GM21367 (cell line): ENCODE measurements around the gene FAM174C.
"Not testable (repeated sequence)": the region's sequence is repeated elsewhere in the genome, so short reads cannot be mapped to it uniquely, and the experiment has no call there.

ENCODE experiments used
- ATAC-seq: cut with Tn5 transposase; IDR thresholded peaks from one replicate; pipeline ENCODE4 v1.9.1; 2021; ENCODE audit not compliant: unreplicated experiment

The FAM174C gene

GRCh38 chr19:1317274-1318003 lies 42.1 kb downstream of the FAM174C start:
- ATAC-seq, result no peak

DNA sequence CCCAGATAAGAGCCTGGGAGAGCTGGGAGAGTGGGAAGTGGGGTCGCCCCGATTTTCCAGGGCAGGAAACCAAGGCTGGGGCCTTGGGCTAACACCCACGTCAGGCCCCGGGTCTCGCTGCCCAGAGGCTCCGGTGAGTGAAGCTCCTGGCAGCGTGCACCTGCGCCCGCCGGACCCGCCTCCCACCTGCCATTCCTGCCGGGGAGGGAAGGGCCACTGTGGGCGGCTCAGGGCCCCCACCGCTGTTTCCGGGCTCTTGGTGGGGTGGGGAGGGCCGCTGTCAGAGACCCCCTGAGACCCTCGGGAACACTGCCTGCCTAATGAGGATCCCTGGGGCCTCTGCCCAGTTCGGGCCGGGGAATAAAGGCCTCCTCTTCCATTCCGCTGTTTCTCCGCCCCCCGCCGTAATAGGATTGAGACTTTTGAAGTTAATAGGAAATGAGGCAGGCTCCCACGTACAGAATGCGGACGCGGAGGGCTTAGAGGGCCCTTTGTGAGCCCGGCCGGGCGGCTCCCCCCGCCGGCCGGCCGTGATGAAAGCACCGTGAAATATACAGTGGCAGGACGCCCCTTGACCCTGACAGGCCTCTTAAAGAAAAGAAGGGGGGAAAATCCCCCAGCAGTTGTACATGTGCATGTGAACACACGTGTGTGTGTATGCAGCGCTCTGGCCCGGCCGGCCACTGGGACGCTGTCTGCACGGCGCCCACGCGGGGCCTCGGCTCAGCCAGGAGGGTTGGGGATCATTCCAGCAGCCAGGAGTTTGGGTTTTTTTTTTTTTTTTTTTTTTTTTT lies 43.5 kb downstream of the FAM174C start:
- no peak for ATAC-seq

DNA sequence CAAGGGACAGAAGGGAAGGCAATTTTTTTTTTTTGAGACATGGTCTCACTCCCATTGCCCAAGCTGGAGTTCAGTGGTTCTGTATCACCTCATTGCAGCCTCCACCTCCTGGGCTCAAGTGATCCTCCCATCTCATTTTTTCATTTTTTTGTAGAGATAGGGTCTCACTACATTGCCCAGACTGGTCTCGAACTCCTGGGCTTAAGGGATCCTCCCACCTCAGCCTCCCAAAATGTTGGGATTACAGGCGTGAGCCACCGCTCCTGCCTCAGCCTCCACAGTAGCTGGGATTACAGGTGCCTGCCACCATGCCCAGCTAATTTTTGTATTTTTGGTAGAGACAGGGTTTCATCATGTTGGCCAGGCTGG lies 44.9 kb downstream of the FAM174C start:
- not testable (repeated sequence) for ATAC-seq

- ATAC-seq, result no peak
These were observed 46.2 kb downstream of the FAM174C start for GRCh38 chr19:1321539-1321938.

DNA sequence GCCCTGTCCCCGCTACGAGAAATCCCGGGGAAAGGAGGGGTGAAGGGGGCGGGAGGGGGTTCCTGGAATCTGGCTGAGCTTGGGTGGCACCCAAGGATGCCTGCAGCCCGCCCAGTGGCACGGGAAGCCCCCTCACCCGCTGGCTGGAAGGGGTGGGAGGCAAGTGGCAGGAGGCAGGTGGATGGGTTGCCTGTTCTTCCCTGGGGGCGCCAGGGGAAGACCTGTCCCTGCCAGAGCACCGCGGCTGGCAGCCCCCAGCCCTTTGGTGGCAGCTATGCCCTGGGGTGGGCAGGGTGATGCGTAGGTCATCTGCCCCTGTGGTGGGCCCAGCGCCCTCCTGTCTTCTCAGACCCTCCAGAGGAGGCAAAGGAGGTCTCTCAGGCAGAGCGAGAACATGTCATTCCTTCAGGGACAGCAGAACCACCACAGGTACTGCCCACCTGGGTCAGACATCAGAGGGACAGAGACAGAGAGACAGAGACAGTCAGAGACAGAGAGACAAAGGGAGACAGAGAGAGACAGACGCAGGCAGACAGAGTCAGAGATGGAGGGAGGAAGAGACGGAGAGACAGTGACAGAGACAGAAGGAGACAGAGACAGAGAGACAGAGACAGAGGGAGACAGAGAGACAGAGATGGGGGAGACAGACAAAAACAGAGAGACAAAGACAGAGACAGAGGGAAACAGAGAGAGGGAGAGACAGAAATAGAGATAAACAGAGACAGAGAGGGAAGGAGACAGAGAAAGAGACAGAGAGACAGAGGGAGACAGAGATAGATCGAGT lies 47.1 kb downstream of the FAM174C start:
- ATAC-seq, result no peak

DNA sequence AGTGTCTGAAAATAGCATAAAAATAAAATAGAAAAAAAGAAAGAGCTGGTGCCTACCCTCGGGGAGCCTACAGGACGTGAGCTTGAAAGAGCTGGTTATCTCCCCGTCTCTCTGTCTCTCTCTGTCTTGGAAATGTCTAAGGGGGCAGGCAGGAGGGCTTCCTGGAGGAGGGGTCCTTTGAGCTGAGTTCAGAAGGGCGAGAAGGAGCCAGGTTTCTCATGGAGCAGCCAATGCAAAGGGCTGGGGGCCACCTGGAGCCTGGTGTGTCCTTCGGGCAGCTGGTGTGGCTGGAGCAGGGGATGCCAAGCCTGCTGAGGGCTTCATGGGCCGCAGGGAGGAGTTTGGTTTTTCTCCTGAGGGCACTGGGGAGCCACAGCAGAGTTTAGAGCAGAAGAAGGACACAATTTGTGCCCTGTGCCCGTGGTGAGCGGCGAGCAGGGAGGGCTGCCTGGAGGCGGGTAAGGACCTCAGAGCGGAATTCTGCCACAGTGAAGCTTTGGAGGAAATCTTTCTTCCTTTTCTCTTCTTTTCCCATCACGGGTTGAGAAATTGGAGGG lies 49.0 kb downstream of the FAM174C start:
- no peak for ATAC-seq

DNA sequence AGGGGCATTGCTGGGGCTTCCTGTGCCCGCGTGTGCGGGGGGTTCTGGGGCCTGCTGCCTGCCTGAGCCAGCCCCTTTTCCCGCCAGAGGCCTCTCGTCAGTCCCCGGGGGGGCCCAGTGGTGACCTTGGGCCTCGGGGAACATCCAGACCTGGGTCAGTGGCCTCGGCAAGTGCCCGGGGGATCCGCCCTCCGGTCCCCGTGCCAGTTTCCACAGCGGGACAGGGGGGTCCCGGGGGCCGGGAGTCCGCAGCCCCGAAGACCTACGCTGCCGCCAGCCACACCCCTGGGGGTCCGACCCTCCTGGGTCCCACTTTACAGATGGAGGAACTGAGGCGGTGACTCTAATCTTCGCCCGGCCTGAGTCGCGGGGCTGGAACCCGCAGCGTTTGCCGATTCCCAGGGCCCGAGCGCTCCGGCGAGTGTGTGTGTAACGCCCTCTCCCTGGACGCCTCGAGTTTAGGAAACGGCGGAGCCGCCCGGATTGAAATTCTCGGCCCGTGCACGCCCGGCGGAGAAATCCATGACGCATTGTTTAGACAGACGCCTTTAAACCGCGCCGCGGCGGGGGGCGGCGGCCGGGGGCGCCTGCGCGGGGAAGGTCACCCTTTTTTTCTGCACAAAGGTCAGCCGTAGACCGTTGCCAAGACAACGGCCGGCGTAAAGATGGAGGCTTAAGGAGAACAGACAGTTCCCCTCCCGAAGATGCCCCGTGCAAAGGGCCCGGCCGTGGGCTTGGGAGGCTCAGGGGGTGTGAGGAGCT lies 49.7 kb downstream of the FAM174C start:
- no peak for ATAC-seq

- no peak for ATAC-seq
These were observed 50.4 kb downstream of the FAM174C start for GRCh38 chr19:1325568-1326294.

DNA sequence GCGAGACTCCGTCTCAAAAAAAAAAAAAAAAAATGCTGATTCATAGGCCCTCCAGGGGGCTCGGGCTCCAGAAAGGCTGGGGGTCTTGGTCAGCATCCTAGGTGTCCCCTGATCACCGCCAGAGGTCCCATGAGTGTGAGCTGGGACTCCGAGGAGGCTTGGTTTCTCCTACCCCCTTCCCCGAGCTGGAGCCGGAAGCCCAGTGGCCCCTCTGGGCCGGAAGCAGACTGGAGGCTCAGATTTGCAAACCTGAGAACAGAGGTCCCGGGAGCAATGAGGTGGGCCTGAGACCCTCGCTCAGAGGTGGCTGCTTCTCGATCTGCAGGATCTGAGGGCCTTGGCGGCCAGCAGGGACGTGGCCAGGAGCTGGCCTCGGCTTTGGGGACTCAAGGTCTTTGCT lies 51.8 kb downstream of the FAM174C start:
- ATAC-seq, result no peak
